ENCODE measurements around the gene SFRP5. TPM values are rescaled to one million over a fixed set of nuclear protein-coding genes. Genes with fewer than 3 reads are reported as not detected.

SFRP5 gene
- total RNA-seq, 1 experiment from 2014 or later, result 3.5 TPM

DNA sequence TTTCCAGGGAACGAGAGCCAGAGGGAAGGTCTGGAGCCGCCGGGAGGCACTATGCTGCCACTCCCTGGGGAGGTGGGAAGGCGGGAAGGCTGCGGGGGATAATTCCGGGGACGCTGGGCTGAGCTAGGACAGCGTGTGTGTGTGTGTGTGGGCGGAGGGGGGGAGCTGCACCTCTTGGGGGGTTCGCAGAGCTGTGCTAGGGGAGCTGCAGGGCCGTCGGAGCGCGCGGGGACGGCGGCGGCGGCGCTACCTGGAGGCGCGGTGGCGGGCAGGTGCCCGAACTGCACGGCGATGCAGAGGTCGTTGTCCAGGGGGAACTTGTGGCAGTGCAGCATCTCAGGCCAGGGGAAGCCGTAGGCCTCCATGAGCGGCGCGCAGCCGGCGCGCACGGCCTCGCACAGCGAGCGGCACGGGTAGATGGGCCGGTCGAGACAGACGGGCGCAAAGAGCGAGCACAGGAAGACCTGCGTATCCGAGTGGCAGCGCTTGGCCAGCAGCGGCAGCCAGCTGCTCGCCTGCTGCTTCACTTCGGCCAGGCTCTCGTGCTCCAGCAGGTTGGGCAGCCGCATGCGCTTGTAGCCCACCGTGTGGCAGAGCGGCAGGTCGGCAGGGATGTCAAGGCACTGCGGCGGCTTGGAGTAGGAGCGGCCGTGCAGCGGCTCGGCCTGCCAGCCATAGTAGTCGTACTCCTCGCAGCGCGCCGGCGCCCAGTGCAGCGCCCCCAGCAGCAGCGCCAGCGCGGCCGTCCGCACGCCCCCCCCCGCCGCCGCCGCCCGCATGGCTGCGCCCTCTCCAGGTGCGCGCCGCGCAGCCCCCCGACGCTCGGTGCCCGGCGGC lies 526 bp downstream of the SFRP5 start:
- DNase-seq (ENCODE audit: low spot score) (peak; percentile 64), ATAC-seq (peak; percentile 68)
- peaks cover 8% of the 10 kb centered on the region for H3K4me1 Mint-ChIP-seq
- CTCF ChIA-PET, result interaction anchor here (0.6 to 2.8 kb wide), 6 partner anchors 8 to 493 kb away, joined by 3 to 20 read pairs (median 6); no protein-coding TSS in a partner anchor
- H3K9me3 Mint-ChIP-seq, result no peaks in the 10 kb centered on the region
- POLR2A ChIA-PET, result no interaction called here
- peak overlapping the region; percentile 76 for H3K4me3 Mint-ChIP-seq
- no peaks in the 10 kb centered on the region for H3K36me3 Mint-ChIP-seq
- H3K27me3 Mint-ChIP-seq (ENCODE audit: low read depth), result peaks cover 63% of the 10 kb centered on the region
- no peak overlapping the region for H3K27ac Mint-ChIP-seq
- TF ChIP-seq EMX1 (CRISPR knock-in tag; IDR thresholded peaks at IDR 0.05), result no peak
- TF ChIP-seq CBFB (CRISPR knock-in tag; IDR thresholded peaks at IDR 0.05; ENCODE audit: low read depth), result peak; percentile 48; the same call in 1 of the 2 replicates
- TF ChIP-seq, protein P1, sequence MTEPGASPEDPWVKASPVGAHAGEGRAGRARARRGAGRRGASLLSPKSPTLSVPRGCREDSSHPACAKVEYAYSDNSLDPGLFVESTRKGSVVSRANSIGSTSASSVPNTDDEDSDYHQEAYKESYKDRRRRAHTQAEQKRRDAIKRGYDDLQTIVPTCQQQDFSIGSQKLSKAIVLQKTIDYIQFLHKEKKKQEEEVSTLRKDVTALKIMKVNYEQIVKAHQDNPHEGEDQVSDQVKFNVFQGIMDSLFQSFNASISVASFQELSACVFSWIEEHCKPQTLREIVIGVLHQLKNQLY (CRISPR knock-in tag; IDR thresholded peaks at IDR 0.05), result no peak
- TF ChIP-seq, protein P2, sequence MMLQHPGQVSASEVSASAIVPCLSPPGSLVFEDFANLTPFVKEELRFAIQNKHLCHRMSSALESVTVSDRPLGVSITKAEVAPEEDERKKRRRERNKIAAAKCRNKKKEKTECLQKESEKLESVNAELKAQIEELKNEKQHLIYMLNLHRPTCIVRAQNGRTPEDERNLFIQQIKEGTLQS (CRISPR knock-in tag; conservative IDR thresholded peaks at IDR 0.05), result no peak
- no peak for TF ChIP-seq OVOL2 (CRISPR knock-in tag; IDR thresholded peaks at IDR 0.05; ENCODE audit: borderline replicate concordance)
- TF ChIP-seq, protein P3, sequence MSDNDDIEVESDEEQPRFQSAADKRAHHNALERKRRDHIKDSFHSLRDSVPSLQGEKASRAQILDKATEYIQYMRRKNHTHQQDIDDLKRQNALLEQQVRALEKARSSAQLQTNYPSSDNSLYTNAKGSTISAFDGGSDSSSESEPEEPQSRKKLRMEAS (CRISPR knock-in tag; IDR thresholded peaks at IDR 0.05), result peak; percentile 64; the same call in 1 of the 2 replicates
- TF ChIP-seq, protein P4, sequence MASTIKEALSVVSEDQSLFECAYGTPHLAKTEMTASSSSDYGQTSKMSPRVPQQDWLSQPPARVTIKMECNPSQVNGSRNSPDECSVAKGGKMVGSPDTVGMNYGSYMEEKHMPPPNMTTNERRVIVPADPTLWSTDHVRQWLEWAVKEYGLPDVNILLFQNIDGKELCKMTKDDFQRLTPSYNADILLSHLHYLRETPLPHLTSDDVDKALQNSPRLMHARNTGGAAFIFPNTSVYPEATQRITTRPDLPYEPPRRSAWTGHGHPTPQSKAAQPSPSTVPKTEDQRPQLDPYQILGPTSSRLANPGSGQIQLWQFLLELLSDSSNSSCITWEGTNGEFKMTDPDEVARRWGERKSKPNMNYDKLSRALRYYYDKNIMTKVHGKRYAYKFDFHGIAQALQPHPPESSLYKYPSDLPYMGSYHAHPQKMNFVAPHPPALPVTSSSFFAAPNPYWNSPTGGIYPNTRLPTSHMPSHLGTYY (CRISPR knock-in tag; IDR thresholded peaks at IDR 0.05), result no peak
- TF ChIP-seq, protein P5, sequence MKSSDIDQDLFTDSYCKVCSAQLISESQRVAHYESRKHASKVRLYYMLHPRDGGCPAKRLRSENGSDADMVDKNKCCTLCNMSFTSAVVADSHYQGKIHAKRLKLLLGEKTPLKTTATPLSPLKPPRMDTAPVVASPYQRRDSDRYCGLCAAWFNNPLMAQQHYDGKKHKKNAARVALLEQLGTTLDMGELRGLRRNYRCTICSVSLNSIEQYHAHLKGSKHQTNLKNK (CRISPR knock-in tag; IDR thresholded peaks at IDR 0.05), result no peak
- no peak for TF ChIP-seq FOXP1 (CRISPR knock-in tag; IDR thresholded peaks at IDR 0.05; ENCODE audit: borderline replicate concordance)
- TF ChIP-seq, protein P6, sequence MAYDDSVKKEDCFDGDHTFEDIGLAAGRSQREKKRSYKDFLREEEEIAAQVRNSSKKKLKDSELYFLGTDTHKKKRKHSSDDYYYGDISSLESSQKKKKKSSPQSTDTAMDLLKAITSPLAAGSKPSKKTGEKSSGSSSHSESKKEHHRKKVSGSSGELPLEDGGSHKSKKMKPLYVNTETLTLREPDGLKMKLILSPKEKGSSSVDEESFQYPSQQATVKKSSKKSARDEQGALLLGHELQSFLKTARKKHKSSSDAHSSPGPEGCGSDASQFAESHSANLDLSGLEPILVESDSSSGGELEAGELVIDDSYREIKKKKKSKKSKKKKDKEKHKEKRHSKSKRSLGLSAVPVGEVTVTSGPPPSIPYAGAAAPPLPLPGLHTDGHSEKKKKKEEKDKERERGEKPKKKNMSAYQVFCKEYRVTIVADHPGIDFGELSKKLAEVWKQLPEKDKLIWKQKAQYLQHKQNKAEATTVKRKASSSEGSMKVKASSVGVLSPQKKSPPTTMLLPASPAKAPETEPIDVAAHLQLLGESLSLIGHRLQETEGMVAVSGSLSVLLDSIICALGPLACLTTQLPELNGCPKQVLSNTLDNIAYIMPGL (CRISPR knock-in tag; IDR thresholded peaks at IDR 0.05), result peak; percentile 48; the same call in 1 of the 2 replicates
- peak; percentile 21; the same call in 1 of the 2 replicates for TF ChIP-seq ETV6 (CRISPR knock-in tag; IDR thresholded peaks at IDR 0.05)
- TF ChIP-seq, protein P7, sequence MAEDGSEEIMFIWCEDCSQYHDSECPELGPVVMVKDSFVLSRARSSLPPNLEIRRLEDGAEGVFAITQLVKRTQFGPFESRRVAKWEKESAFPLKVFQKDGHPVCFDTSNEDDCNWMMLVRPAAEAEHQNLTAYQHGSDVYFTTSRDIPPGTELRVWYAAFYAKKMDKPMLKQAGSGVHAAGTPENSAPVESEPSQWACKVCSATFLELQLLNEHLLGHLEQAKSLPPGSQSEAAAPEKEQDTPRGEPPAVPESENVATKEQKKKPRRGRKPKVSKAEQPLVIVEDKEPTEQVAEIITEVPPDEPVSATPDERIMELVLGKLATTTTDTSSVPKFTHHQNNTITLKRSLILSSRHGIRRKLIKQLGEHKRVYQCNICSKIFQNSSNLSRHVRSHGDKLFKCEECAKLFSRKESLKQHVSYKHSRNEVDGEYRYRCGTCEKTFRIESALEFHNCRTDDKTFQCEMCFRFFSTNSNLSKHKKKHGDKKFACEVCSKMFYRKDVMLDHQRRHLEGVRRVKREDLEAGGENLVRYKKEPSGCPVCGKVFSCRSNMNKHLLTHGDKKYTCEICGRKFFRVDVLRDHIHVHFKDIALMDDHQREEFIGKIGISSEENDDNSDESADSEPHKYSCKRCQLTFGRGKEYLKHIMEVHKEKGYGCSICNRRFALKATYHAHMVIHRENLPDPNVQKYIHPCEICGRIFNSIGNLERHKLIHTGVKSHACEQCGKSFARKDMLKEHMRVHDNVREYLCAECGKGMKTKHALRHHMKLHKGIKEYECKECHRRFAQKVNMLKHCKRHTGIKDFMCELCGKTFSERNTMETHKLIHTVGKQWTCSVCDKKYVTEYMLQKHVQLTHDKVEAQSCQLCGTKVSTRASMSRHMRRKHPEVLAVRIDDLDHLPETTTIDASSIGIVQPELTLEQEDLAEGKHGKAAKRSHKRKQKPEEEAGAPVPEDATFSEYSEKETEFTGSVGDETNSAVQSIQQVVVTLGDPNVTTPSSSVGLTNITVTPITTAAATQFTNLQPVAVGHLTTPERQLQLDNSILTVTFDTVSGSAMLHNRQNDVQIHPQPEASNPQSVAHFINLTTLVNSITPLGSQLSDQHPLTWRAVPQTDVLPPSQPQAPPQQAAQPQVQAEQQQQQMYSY (CRISPR knock-in tag; IDR thresholded peaks at IDR 0.05), result no peak
- no peak for TF ChIP-seq FOXJ3 (CRISPR knock-in tag; IDR thresholded peaks at IDR 0.05; ENCODE audit: borderline replicate concordance)
- TF ChIP-seq, protein P8, sequence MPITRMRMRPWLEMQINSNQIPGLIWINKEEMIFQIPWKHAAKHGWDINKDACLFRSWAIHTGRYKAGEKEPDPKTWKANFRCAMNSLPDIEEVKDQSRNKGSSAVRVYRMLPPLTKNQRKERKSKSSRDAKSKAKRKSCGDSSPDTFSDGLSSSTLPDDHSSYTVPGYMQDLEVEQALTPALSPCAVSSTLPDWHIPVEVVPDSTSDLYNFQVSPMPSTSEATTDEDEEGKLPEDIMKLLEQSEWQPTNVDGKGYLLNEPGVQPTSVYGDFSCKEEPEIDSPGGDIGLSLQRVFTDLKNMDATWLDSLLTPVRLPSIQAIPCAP (CRISPR knock-in tag; IDR thresholded peaks at IDR 0.05), result no peak
- no peak for TF ChIP-seq ZNF219 (CRISPR knock-in tag; IDR thresholded peaks at IDR 0.05; ENCODE audit: borderline replicate concordance)
- no peak for TF ChIP-seq TP53 (CRISPR knock-in tag; IDR thresholded peaks at IDR 0.05)
- TF ChIP-seq JAZF1 (CRISPR knock-in tag; IDR thresholded peaks at IDR 0.05), result no peak
- TF ChIP-seq ZNF263 (CRISPR knock-in tag; IDR thresholded peaks at IDR 0.05; ENCODE audit: low read depth), result no peak
- no peak for TF ChIP-seq ZNF671 (CRISPR knock-in tag; IDR thresholded peaks at IDR 0.05)
- TF ChIP-seq NFATC4 (CRISPR knock-in tag; IDR thresholded peaks at IDR 0.05), result no peak
- TF ChIP-seq ZNF317 (CRISPR knock-in tag; IDR thresholded peaks at IDR 0.05; ENCODE audit: borderline replicate concordance, low read depth), result no peak
- TF ChIP-seq ZNF416 (CRISPR knock-in tag; IDR thresholded peaks at IDR 0.05), result no peak
- TF ChIP-seq ZNF396 (CRISPR knock-in tag; IDR thresholded peaks at IDR 0.05; ENCODE audit: borderline replicate concordance), result no peak
- no peak for TF ChIP-seq PRRX2 (CRISPR knock-in tag; IDR thresholded peaks at IDR 0.05)
- TF ChIP-seq TEAD4 (CRISPR knock-in tag; IDR thresholded peaks at IDR 0.05), result no peak
- TF ChIP-seq, protein P9, sequence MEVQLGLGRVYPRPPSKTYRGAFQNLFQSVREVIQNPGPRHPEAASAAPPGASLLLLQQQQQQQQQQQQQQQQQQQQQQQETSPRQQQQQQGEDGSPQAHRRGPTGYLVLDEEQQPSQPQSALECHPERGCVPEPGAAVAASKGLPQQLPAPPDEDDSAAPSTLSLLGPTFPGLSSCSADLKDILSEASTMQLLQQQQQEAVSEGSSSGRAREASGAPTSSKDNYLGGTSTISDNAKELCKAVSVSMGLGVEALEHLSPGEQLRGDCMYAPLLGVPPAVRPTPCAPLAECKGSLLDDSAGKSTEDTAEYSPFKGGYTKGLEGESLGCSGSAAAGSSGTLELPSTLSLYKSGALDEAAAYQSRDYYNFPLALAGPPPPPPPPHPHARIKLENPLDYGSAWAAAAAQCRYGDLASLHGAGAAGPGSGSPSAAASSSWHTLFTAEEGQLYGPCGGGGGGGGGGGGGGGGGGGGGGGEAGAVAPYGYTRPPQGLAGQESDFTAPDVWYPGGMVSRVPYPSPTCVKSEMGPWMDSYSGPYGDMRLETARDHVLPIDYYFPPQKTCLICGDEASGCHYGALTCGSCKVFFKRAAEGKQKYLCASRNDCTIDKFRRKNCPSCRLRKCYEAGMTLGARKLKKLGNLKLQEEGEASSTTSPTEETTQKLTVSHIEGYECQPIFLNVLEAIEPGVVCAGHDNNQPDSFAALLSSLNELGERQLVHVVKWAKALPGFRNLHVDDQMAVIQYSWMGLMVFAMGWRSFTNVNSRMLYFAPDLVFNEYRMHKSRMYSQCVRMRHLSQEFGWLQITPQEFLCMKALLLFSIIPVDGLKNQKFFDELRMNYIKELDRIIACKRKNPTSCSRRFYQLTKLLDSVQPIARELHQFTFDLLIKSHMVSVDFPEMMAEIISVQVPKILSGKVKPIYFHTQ (CRISPR knock-in tag; IDR thresholded peaks at IDR 0.05), result no peak
